GM12873 (cell line): Measurements from ENCODE around the gene POC1B.

ENCODE experiments used
- CTCF ChIP-seq: IDR thresholded peaks from 2 replicates; pipeline ENCODE4 v1.5.1; 2012; ENCODE audit warnings: low read depth, mild to moderate bottlenecking, moderate library complexity, low read length, control low read depth; ENCODE audit not compliant: insufficient read depth; ENCODE audit errors: missing control alignments

The POC1B gene

DNA sequence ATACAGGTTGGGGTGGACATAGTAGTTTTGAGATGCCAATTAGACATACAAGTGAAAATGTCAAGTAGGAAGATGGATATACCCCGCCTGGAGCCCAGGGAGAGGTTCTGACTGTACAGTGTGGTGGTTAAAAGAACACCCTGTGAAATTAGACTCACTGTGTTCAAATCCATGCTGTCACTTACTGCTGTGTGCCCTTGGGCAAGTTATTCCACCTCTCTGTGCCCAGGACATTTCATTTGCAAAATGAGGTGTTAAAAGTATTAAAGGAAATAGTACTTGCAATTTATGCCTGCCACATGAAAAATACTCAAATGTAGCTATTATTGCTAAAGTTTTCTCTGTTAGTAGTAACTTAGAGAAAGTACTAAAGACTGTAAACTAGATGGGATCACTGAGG, 19.8 kb downstream of the POC1B start:
- no peak for TF ChIP-seq CTCF

GRCh38 chr12:89504560-89505346, 21.1 kb downstream of the POC1B start:
- TF ChIP-seq CTCF = no peak

DNA sequence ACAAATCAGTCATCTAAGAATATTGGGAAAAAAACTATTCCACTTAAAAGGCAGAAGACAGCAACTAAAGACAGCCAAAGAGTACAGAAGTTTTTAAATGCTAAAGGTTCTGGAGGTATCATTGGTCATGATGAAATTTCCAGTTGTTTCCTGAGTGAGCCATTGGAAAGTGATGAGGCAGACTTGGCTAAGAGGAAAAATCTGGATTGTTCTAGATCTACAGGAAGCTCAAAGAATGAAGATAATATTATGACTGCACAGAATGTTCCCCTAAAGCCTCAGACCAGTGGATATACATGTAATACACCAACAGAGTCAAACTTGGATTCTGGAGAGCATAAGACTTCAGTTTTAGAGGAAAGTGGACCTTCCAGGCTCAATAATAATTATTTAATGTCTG, 24.1 kb downstream of the POC1B start:
- no peak for TF ChIP-seq CTCF

DNA sequence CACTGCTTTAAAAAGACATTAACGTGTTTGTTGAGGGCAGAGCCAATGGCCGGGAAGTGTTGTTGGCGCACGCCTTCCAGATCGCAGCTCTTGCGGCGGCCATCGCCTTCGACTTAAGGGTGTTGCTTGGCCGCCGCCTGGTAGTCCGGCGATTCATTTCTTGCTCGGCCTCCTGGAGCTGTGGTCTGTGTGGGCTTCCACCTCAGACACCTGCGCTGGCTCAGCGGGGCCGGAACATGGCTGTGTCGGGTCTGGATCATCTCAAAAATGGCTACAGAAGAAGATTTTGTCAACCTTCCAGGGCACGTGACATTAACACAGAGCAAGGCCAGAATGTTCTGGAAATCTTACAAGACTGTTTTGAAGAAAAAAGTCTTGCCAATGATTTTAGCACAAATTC, 26.0 kb downstream of the POC1B start:
- TF ChIP-seq CTCF = no peak

GRCh38 chr12:89497467-89497866, 28.4 kb downstream of the POC1B start:
- no peak for TF ChIP-seq CTCF

- TF ChIP-seq CTCF = no peak
Observed at GRCh38 chr12:89497005-89497404, 28.8 kb downstream of the POC1B start.

GRCh38 chr12:89494411-89495231, 31.2 kb downstream of the POC1B start:
- no peak for TF ChIP-seq CTCF
